ENCODE measurements around the gene PPP1R1B. TPM values are rescaled to one million over a fixed set of nuclear protein-coding genes. Genes with fewer than 3 reads are reported as not detected.

The PPP1R1B gene
- total and polyA plus RNA-seq, 9 of the 15 experiments (the other 6 are each of a cell fraction or from before 2014, with no cell fraction given) = 0.07 to 0.18 (median 0.10) TPM; not detected in 4

GRCh38 chr17:39665642-39666224 lies 39.0 kb downstream of the PPP1R1B start:
- FAIRE-seq (no peak), ATAC-seq (no peak), DNase-seq (ENCODE audit: extremely low read depth in 1 of 4, low spot score in 3 of 4) (no peak)
- Histone ChIP-seq H3K27ac (ENCODE audit: extremely low read depth, low read depth, low read length) (peak overlapping the region; percentile 28; the same call in 1 of the 3 replicates), H3K36me3 (ENCODE audit: control insufficient read depth, insufficient read depth, low read length) (peaks cover 27% of the 10 kb centered on the region; the same call in 1 of the 3 replicates), H4K20me1 (replicated peaks; ENCODE audit: control insufficient read depth, insufficient read depth, low read length) (no peaks in the 10 kb centered on the region), H3K9ac (ENCODE audit: insufficient read depth in 1 of 2, low read depth in 2 of 2, low read length in 2 of 2) (peak overlapping the region in 1 of 2 experiments; percentile 82; a peak in 2 of 4 replicates), H3K4me1 (replicated peaks in 1 of 2; ENCODE audit: control insufficient read depth in 2 of 2, insufficient read depth in 2 of 2, low read length in 2 of 2) (peaks cover 33 to 89% of the 10 kb centered on the region in 2 experiments), H3K9me3 (replicated peaks; ENCODE audit: control insufficient read depth, insufficient read depth, low read depth, low read length) (no peaks in the 10 kb centered on the region), H3K79me2 (ENCODE audit: control insufficient read depth, insufficient read depth, low read length) (peaks cover 13% of the 10 kb centered on the region; the same call in 2 of the 3 replicates), H3K27me3 (ENCODE audit: control insufficient read depth in 2 of 2, insufficient read depth in 2 of 2, low read length in 2 of 2) (no peaks in the 10 kb centered on the region), H3K9me1 (ENCODE audit: control insufficient read depth, insufficient read depth, low read length) (no peaks in the 10 kb centered on the region), H3K4me2 (ENCODE audit: insufficient read depth, low read length) (no peak overlapping the region), H3K4me3 (no peak overlapping the region), H2AFZ (ENCODE audit: low read depth, low read length) (no peak overlapping the region)
- ChIA-PET POLR2A (interaction anchor here (0.5 to 4.0 kb wide), 10 partner anchors 12 to 64 kb away, joined by 3 to 11 read pairs (median 4); partner anchors contain the start of gene STARD3), CTCF (ENCODE audit: low intra/inter-chr PET ratio) (no interaction called here)
- no TSS peak for BruUV-seq (replicated peaks)
- intact Hi-C loops (cut with micrococcal nuclease) = no loop called here
- TF ChIP-seq NBN (IDR thresholded peaks at IDR 0.05; ENCODE audit: low read depth) = no peak
- 0 out of 2 replicates have a peak, but pooled peaks have one; percentile 36 for TF ChIP-seq RBFOX2 (IDR thresholded peaks at IDR 0.05; ENCODE audit: low read depth, low read length)
- TF ChIP-seq, protein P1, sequence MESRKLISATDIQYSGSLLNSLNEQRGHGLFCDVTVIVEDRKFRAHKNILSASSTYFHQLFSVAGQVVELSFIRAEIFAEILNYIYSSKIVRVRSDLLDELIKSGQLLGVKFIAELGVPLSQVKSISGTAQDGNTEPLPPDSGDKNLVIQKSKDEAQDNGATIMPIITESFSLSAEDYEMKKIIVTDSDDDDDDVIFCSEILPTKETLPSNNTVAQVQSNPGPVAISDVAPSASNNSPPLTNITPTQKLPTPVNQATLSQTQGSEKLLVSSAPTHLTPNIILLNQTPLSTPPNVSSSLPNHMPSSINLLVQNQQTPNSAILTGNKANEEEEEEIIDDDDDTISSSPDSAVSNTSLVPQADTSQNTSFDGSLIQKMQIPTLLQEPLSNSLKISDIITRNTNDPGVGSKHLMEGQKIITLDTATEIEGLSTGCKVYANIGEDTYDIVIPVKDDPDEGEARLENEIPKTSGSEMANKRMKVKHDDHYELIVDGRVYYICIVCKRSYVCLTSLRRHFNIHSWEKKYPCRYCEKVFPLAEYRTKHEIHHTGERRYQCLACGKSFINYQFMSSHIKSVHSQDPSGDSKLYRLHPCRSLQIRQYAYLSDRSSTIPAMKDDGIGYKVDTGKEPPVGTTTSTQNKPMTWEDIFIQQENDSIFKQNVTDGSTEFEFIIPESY (CRISPR knock-in tag; IDR thresholded peaks at IDR 0.05) = peak; percentile 91
- 0 out of 2 replicates have a peak, but pooled peaks have one; percentile 9 for TF ChIP-seq MYNN (IDR thresholded peaks at IDR 0.05)
- TF ChIP-seq MYNN (CRISPR knock-in tag; IDR thresholded peaks at IDR 0.05) = no peak
- no peak for TF ChIP-seq ZNF3 (CRISPR knock-in tag; IDR thresholded peaks at IDR 0.05)
- 0 out of 2 replicates have a peak, but pooled peaks have one; percentile 11 for TF ChIP-seq TFAP4 (CRISPR knock-in tag; IDR thresholded peaks at IDR 0.05; ENCODE audit: borderline replicate concordance)
- peak; percentile 70 for TF ChIP-seq POLR2G (IDR thresholded peaks at IDR 0.05; ENCODE audit: low read depth, low read length)
- TF ChIP-seq LCOR (CRISPR knock-in tag; IDR thresholded peaks at IDR 0.05) = no peak
- TF ChIP-seq NKRF (IDR thresholded peaks at IDR 0.05; ENCODE audit: borderline replicate concordance) = no peak
- TF ChIP-seq ARID3A (IDR thresholded peaks at IDR 0.05; ENCODE audit: borderline replicate concordance, low read depth, low read length) = no peak
- in situ Hi-C loops (cut with MboI) = no loop called here
- 89% methylated on average over 9 of the region's 17 CpGs for WGBS (ENCODE audit: insufficient coverage, low coverage, missing lambda C conversion rate)
